GM13977 (cell line): ENCODE results near the gene AGGF1.

Experiments
- DNase-seq: peaks from one replicate; pipeline ENCODE4 v3.0.0; 2012; ENCODE audit warnings: low spot score
- in situ Hi-C: fragments of 300-500 bp; cut with MboI; formaldehyde crosslinking; loops from one replicate; pipeline ENCODE4 v1.12.0; 2022; ENCODE audit warnings: low sequenced_read_pairs, low pct_unique_long_range_greater_than_20kb, mixed read lengths, inconsistent platforms; ENCODE audit not compliant: unreplicated experiment
- TF ChIP-seq, protein P1 (sequence below): IDR thresholded peaks from 2 replicates; pipeline ENCODE4 v1.5.1; 2012; ENCODE audit warnings: mild to moderate bottlenecking, control low read depth; ENCODE audit not compliant: insufficient read depth; ENCODE audit errors: extremely low read depth, missing control alignments

The AGGF1 gene

GRCh38 chr5:77033338-77033737, 3.1 kb downstream of the AGGF1 start:
- no peak for DNase-seq
- in situ Hi-C loops: no loop called here
- TF ChIP-seq, protein P1, sequence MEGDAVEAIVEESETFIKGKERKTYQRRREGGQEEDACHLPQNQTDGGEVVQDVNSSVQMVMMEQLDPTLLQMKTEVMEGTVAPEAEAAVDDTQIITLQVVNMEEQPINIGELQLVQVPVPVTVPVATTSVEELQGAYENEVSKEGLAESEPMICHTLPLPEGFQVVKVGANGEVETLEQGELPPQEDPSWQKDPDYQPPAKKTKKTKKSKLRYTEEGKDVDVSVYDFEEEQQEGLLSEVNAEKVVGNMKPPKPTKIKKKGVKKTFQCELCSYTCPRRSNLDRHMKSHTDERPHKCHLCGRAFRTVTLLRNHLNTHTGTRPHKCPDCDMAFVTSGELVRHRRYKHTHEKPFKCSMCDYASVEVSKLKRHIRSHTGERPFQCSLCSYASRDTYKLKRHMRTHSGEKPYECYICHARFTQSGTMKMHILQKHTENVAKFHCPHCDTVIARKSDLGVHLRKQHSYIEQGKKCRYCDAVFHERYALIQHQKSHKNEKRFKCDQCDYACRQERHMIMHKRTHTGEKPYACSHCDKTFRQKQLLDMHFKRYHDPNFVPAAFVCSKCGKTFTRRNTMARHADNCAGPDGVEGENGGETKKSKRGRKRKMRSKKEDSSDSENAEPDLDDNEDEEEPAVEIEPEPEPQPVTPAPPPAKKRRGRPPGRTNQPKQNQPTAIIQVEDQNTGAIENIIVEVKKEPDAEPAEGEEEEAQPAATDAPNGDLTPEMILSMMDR: no peak

DNA sequence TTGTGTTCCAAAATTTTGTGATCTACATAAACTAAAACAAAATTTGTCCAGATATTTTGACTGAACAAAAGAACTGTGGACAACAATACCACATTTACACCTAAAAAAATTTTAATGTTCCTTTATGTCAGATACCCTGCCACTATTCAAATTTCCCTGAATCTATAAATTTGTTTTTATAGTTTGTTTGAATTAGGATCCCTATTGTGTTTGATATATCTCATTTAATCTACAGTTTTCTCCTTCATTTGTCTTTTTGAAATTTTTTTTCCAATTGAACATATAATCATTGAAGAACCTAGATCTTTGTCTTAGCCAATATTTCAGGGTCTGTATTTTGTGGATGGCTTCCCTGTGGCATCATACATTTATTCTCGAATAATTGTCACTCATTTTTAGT, 5.7 kb downstream of the AGGF1 start:
- in situ Hi-C loops: no loop called here
- TF ChIP-seq, protein P1: no peak
- DNase-seq: no peak

DNA sequence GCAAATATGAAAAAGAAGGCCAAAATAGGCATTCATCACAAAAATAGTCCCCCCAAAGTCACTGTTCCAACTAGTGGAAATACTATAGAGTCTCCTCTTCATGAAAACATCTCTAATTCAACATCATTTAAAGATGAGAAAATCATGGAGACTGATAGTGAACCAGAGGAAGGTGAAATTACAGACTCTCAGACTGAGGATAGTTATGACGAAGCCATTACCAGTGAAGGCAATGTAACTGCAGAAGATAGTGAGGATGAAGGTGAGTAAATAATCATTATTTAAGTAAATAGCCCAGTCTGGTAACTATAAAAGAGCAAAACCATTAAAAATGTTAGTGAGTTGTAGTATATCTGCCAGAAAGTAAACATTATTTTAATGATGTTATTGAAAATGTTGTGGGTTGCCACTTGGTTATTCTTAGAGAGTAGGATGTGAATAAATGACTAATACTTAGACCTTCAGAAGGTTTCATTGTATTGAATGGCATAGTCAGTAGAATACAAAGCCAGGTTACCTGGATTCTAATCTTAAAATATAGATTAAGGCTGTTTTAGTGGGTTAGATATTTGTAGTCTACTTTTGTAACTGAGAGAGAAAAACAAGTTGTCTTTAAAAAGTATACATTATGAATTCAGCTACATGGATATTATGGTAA, 16.3 kb downstream of the AGGF1 start:
- in situ Hi-C loops: no loop called here
- TF ChIP-seq, protein P1: no peak
- DNase-seq: peak; percentile 28

DNA sequence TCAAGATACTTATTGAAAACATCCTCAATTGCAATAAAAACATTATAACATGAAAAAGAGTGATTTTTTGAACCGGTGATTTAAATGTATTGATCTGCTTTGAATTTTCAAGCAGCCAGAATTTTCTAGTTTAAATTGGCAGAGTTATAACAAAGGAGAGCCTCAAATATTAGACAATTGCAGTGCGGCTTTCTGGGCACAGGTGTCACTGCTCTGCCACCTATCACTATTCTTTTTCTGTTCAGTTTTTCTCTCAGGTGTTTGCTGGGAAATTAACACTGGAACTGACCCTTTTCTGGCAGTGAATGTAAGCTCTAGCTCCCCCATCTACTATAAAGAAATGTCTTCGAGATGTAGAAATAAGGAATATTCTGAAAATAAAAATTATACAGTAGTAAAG, 33.8 kb downstream of the AGGF1 start:
- DNase-seq: no peak
- in situ Hi-C loops: no loop called here
- TF ChIP-seq, protein P1: no peak

DNA sequence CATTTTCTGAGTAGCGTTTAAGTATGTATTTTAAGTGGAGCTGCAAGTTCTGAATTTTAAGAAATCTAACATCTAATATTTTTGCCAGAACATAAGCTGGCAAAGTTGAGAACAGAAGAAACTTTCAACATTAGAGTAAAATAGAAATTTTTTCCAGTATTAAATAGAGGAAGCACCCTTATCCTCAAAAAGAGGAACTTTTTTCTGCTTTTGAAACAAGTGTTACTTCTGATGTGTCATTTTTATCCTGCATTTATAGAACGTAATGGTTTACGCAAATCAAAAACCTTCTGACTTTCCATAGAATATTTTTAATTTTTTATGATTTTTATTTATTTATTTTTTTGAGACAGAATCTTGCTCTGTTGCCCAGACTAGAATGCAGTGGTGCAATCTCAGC, 35.1 kb downstream of the AGGF1 start:
- in situ Hi-C loops: no loop called here
- DNase-seq: no peak

DNA sequence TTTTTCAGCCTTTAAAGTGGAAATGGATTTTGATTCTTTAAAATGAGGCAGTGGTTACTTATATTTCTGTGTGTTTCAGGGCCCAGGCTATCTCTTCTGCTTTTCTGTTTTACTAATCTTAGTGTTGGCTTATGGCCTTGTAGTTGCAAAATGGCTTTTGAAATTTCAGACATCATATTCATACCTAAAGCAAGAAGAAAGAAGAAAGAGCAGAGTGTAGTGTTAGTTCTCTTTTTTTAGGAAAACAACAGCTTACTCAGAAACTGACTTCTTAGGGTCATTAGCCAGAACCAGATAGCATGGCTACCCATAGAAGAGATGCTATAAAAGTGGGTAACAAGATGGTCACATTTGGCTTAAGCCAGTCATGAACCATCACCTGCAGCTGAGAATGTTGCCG, 36.0 kb downstream of the AGGF1 start:
- TF ChIP-seq, protein P1: no peak
- in situ Hi-C loops: no loop called here
- no peak for DNase-seq

More for the DNA sequence above, 35.1 kb downstream of the AGGF1 start:
- TF ChIP-seq, protein P1: no peak
